H1 (cell line): Measurements from ENCODE around the gene GPRC5D. TPM values are rescaled to one million over a fixed set of nuclear protein-coding genes. Genes with fewer than 3 reads are reported as not detected.

ENCODE experiments used
- CTCF ChIA-PET: fragments of 300-600 bp; sonication (Branson Sonifier 250); formaldehyde crosslinking; loops from one replicate; lab custom pipeline; 2021; ENCODE audit not compliant: partially characterized antibody; lab: Charles Lee
- POLR2A ChIA-PET: fragments of 300-600 bp; sonication (Branson Sonifier 250); formaldehyde crosslinking; loops from one replicate; lab custom pipeline; 2021; ENCODE audit warnings: inconsistent platforms; ENCODE audit not compliant: partially characterized antibody; lab: Charles Lee
- DNase-seq, 2 experiments: peaks; one replicate each; pipeline versions ENCODE4 v3.0.0 to v3.0.0-alpha.2; 2010 to 2022; ENCODE audit warnings: low spot score in 2 of 2, low read depth in 1 of 2, mixed read lengths in 1 of 2
- FAIRE-seq: peaks from 2 replicates; lab custom pipeline; 2011; peaks lifted over from hg19 to GRCh38; lab: Jason Lieb, UNC
- H2AFZ ChIP-seq: 2 replicates; pipeline ENCODE4 v1.8.1; 2012; ENCODE audit warnings: low read length, inconsistent platforms
- H2AK5ac ChIP-seq: 2 replicates; pipeline ENCODE4 v1.6.1; 2013; ENCODE audit warnings: low read depth, low read length
- H2BK120ac ChIP-seq: replicated peaks from 2 replicates; pipeline ENCODE3; 2013; ENCODE audit warnings: low read depth, low read length, inconsistent platforms
- H2BK12ac ChIP-seq: 2 replicates; pipeline ENCODE4 v1.6.1; 2013; ENCODE audit warnings: low read depth, low read length
- H2BK15ac ChIP-seq: 2 replicates; pipeline ENCODE4 v1.6.1; 2013; ENCODE audit warnings: low read length
- H2BK20ac ChIP-seq: 2 replicates; pipeline ENCODE4 v1.6.1; 2013; ENCODE audit warnings: low read length
- H2BK5ac ChIP-seq: 2 replicates; pipeline ENCODE4 v1.6.1; 2013; ENCODE audit warnings: low read depth, low read length
- H3K14ac ChIP-seq: 2 replicates; pipeline ENCODE4 v1.6.1; 2013; ENCODE audit warnings: inconsistent platforms; ENCODE audit not compliant: insufficient read length
- H3K18ac ChIP-seq: 2 replicates; pipeline ENCODE4 v1.6.1; 2013; ENCODE audit warnings: low read length; ENCODE audit errors: extremely low read depth
- H3K23ac ChIP-seq: 2 replicates; pipeline ENCODE4 v1.6.1; 2013; ENCODE audit warnings: inconsistent platforms; ENCODE audit not compliant: insufficient read length
- H3K23me2 ChIP-seq: 2 replicates; pipeline ENCODE4 v1.6.1; 2013; ENCODE audit warnings: low read depth, low read length
- H3K27ac ChIP-seq: 2 replicates; pipeline ENCODE4 v1.6.1; 2011; ENCODE audit warnings: low read depth, low read length, inconsistent platforms
- H3K27me3 ChIP-seq, 4 experiments: replicated peaks in 1 of 4; 1 replicate in 1 of 4; 2 replicates in 3 of 4; pipeline versions ENCODE4 v1.6.1 to v1.8.1; 2011 to 2013; ENCODE audit warnings: low read length in 3 of 4, mild to moderate bottlenecking in 3 of 4, inconsistent platforms in 2 of 4, mixed read lengths in 2 of 4, moderate library complexity in 1 of 4; ENCODE audit not compliant: control insufficient read depth in 3 of 4, insufficient read depth in 3 of 4; ENCODE audit errors: extremely low read depth in 1 of 4
- H3K36me3 ChIP-seq, 4 experiments: 2 replicates each; pipeline versions ENCODE4 v1.6.1 to v1.8.1; 2011 to 2013; ENCODE audit warnings: mild to moderate bottlenecking in 4 of 4, low read length in 3 of 4, moderate library complexity in 2 of 4, control low read depth in 1 of 4, inconsistent platforms in 1 of 4; ENCODE audit not compliant: insufficient read depth in 4 of 4, control insufficient read depth in 2 of 4
- H3K4ac ChIP-seq: replicated peaks from 2 replicates; pipeline ENCODE3; 2013; ENCODE audit warnings: low read length, low read depth, mixed read lengths, inconsistent platforms; ENCODE audit not compliant: insufficient read length
- H3K4me1 ChIP-seq, 4 experiments: replicated peaks in 1 of 4; 1 replicate in 1 of 4; 2 replicates in 3 of 4; pipeline versions ENCODE4 v1.6.1 to v1.8.1; 2011 to 2013; ENCODE audit warnings: low read length in 3 of 4, inconsistent platforms in 2 of 4, mixed read lengths in 1 of 4; ENCODE audit not compliant: insufficient read depth in 4 of 4, control insufficient read depth in 3 of 4
- H3K4me2 ChIP-seq, 2 experiments: 2 replicates each; pipeline versions ENCODE4 v1.6.1 to v1.8.1; 2011 to 2013; ENCODE audit warnings: low read depth in 2 of 2, low read length in 2 of 2, control low read depth in 1 of 2, inconsistent platforms in 1 of 2, mild to moderate bottlenecking in 1 of 2; ENCODE audit not compliant: insufficient read depth in 1 of 2
- H3K4me3 ChIP-seq, 4 experiments: fragments of 200-600, 300-600 bp in 1 of 4; sonication (generic), shearing (Covaris generic), sonication (Bioruptor Twin) in 1 of 4; 2 replicates each; pipeline versions ENCODE4 v1.5.1 to v1.8.1; 2011 to 2016; ENCODE audit warnings: low read length in 4 of 4, low read depth in 3 of 4, control low read depth in 2 of 4, inconsistent platforms in 2 of 4, mild to moderate bottlenecking in 2 of 4, mixed read lengths in 1 of 4, moderate library complexity in 1 of 4; ENCODE audit not compliant: insufficient read depth in 2 of 4; ENCODE audit errors: extremely low read depth in 1 of 4
- H3K56ac ChIP-seq: replicated peaks from 2 replicates; pipeline ENCODE3; 2013; ENCODE audit warnings: low read depth, mild to moderate bottlenecking, mixed read lengths, low read length, inconsistent platforms; ENCODE audit not compliant: insufficient read length
- H3K79me1 ChIP-seq: 2 replicates; pipeline ENCODE4 v1.6.1; 2013; ENCODE audit warnings: low read depth, low read length, control low read depth
- H3K79me2 ChIP-seq, 2 experiments: 2 replicates each; pipeline versions ENCODE4 v1.6.1 to v1.8.1; 2012 to 2013; ENCODE audit warnings: low read length in 2 of 2, mild to moderate bottlenecking in 2 of 2, inconsistent platforms in 1 of 2; ENCODE audit not compliant: insufficient read depth in 2 of 2, control insufficient read depth in 1 of 2
- H3K9ac ChIP-seq, 4 experiments: replicated peaks in 1 of 4; 1 replicate in 1 of 4; 2 replicates in 3 of 4; pipeline versions ENCODE4 v1.6.1 to v1.8.1; 2011 to 2013; ENCODE audit warnings: low read depth in 3 of 4, low read length in 3 of 4, control low read depth in 2 of 4, mild to moderate bottlenecking in 2 of 4, moderate library complexity in 2 of 4, inconsistent platforms in 1 of 4; ENCODE audit errors: extremely low read depth in 1 of 4
- H3K9me3 ChIP-seq, 2 experiments: 2 replicates each; pipeline versions ENCODE4 v1.6.1 to v1.8.1; 2012 to 2013; ENCODE audit warnings: mild to moderate bottlenecking in 2 of 2, moderate library complexity in 2 of 2, control low read depth in 1 of 2, inconsistent platforms in 1 of 2, low read depth in 1 of 2, low read length in 1 of 2, mixed read lengths in 1 of 2; ENCODE audit not compliant: insufficient read depth in 2 of 2
- H4K20me1 ChIP-seq, 2 experiments: replicated peaks in 1 of 2; 2 replicates each; pipeline versions ENCODE3 to v1.8.1; 2011 to 2013; ENCODE audit warnings: inconsistent platforms in 2 of 2, low read length in 2 of 2, mild to moderate bottlenecking in 1 of 2; ENCODE audit not compliant: insufficient read depth in 2 of 2, control insufficient read depth in 1 of 2
- H4K5ac ChIP-seq: 2 replicates; pipeline ENCODE4 v1.6.1; 2013; ENCODE audit warnings: low read length, low read depth, mixed read lengths, inconsistent platforms; ENCODE audit not compliant: insufficient read length
- H4K8ac ChIP-seq: 2 replicates; pipeline ENCODE4 v1.8.0; 2013; ENCODE audit warnings: mild to moderate bottlenecking, moderate library complexity, low read length, inconsistent platforms; ENCODE audit not compliant: insufficient read depth; ENCODE audit errors: extremely low read depth
- H4K91ac ChIP-seq: replicated peaks from 2 replicates; pipeline ENCODE3; 2013; ENCODE audit warnings: low read length, mixed read lengths, inconsistent platforms; ENCODE audit not compliant: insufficient read length
- BCL11A ChIP-seq, 2 experiments: IDR thresholded peaks; one replicate each; pipeline ENCODE4 v1.6.1; 2011; ENCODE audit warnings: low read depth in 2 of 2, low read length in 2 of 2, mild to moderate bottlenecking in 2 of 2
- CHD1 ChIP-seq: IDR thresholded peaks from 2 replicates; pipeline ENCODE4 v1.6.1; 2012; ENCODE audit warnings: low read depth, low read length, improper control_type of control experiment
- CREB1 ChIP-seq: IDR thresholded peaks from 2 replicates; pipeline ENCODE4 v1.6.1; 2012; ENCODE audit warnings: inconsistent platforms
- GABPA ChIP-seq: IDR thresholded peaks from 2 replicates; pipeline ENCODE4 v1.6.1; 2011; ENCODE audit warnings: mild to moderate bottlenecking, low read length, moderate library complexity, borderline replicate concordance; ENCODE audit not compliant: insufficient read depth
- HDAC2 ChIP-seq, 2 experiments: fragments of 300-600 bp in 1 of 2; sonication (generic) in 1 of 2; IDR thresholded peaks; 2 replicates each; pipeline ENCODE4 v1.6.1; 2011 to 2012; ENCODE audit warnings: low read depth in 2 of 2, low read length in 2 of 2, mild to moderate bottlenecking in 2 of 2, moderate library complexity in 2 of 2, borderline replicate concordance in 1 of 2, inconsistent platforms in 1 of 2
- HDAC6 ChIP-seq: IDR thresholded peaks from one replicate; pipeline ENCODE4 v1.7.1; 2012; ENCODE audit warnings: low read depth, mild to moderate bottlenecking, inconsistent platforms, low read length, moderate library complexity
- JUND ChIP-seq: IDR thresholded peaks from 2 replicates; pipeline ENCODE4 v1.6.1; 2011; ENCODE audit warnings: mild to moderate bottlenecking, improper control_type of control experiment, low read length
- KDM4A ChIP-seq: IDR thresholded peaks from one replicate; pipeline ENCODE4 v1.7.1; 2012; ENCODE audit warnings: low read depth, mild to moderate bottlenecking, moderate library complexity, low read length, inconsistent platforms; ENCODE audit not compliant: severe bottlenecking
- KDM5A ChIP-seq: fragments of 200-600 bp; IDR thresholded peaks from 2 replicates; pipeline ENCODE4 v1.7.1; 2012; ENCODE audit warnings: mild to moderate bottlenecking, low read length, inconsistent platforms, mixed read lengths
- PHF8 ChIP-seq: fragments of 200-600 bp; sonication (generic); conservative IDR thresholded peaks from 2 replicates; pipeline ENCODE4 v1.7.1; 2012; ENCODE audit warnings: low read depth, mild to moderate bottlenecking, inconsistent platforms, low read length, moderate library complexity
- POLR2AphosphoS5 ChIP-seq: IDR thresholded peaks from 2 replicates; pipeline ENCODE4 v1.6.1; 2011; ENCODE audit warnings: low read depth, low read length
- SAP30 ChIP-seq: fragments of 300-600 bp; sonication (generic); IDR thresholded peaks from 2 replicates; pipeline ENCODE4 v1.7.1; 2012; ENCODE audit warnings: low read length, moderate library complexity, mild to moderate bottlenecking, inconsistent platforms; ENCODE audit not compliant: insufficient read depth, insufficient replicate concordance
- SIX5 ChIP-seq: IDR thresholded peaks from 2 replicates; pipeline ENCODE4 v1.6.1; 2011; ENCODE audit warnings: mild to moderate bottlenecking, low read depth, low read length
- ZNF274 ChIP-seq: IDR thresholded peaks from 2 replicates; pipeline ENCODE4 v1.7.0; 2012; ENCODE audit warnings: low read length, borderline replicate concordance; ENCODE audit errors: extremely low read depth
- WGBS, 2 experiments: shearing (Covaris generic) in 1 of 2; methylation state at CpG; one replicate each; pipeline versions ENCODE4 v1.1.6 to v1.1.7; 2013 to 2015; ENCODE audit warnings: low lambda C conversion rate in 2 of 2, mixed read lengths in 2 of 2, inconsistent platforms in 1 of 2, low coverage in 1 of 2, missing lambda C conversion rate in 1 of 2; ENCODE audit not compliant: insufficient replicate concordance in 2 of 2, insufficient coverage in 1 of 2, insufficient read length in 1 of 2; ENCODE audit errors: extremely low coverage in 1 of 2, missing lambda C conversion rate in 1 of 2; 5-methylcytosine and 5-hydroxymethylcytosine counted together
- polyA plus RNA-seq, 7 experiments: library from polyadenylated mRNA; depleted of rRNA in 3 of 7; stranded (reverse) in 5 of 7; unstranded in 2 of 7; fragments of >200 nt in 5 of 7; fragments of 200-250 nt in 2 of 7; gene quantifications; 1 replicate in 5 of 7; 2 replicates in 1 of 7; 4 replicates in 1 of 7; pipeline versions ENCODE4 v1.2.1 to v1.2.3, GENCODE V29; 2011 to 2013; ENCODE audit warnings: missing spikeins in 2 of 7, mixed read lengths in 2 of 7
- total RNA-seq: library from RNA; stranded (reverse); fragmentation: NEBNext Ultra II Directional; extraction: Animal tissue kit (Norgen Biotek cat#: 25700); gene quantifications from 2 replicates; pipeline ENCODE4 v1.2.1, GENCODE V29; 2021

Gene GPRC5D
- total and polyA plus RNA-seq, 2 of the 8 experiments (the other 6 are each of a cell fraction or from before 2014, with no cell fraction given): 0.45 TPM; not detected in 1

DNA sequence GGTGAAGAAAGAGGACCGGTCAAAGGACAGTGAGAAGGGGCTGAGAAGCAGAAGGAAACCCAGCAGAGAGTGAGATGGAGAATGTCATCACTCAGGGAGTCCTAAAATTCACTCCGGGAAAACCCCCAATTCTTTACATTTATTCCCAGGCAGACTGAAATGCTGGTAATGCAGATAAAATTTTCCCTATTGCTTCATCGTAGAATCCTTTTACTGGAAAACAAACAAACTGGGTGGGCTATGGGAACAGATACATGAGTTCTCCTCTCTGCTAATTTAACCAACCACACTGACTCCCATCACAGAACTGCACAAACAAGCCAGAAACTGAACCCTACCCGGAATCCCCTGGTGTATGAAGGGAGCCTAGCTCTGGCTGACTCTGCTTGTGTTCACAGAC is 27.2 kb upstream of the GPRC5D start:
- peaks cover 0 to 7% (median 0%) of the 10 kb centered on the region in 4 experiments; a peak in 1 of 7 replicates for H3K4me1 ChIP-seq
- no peak overlapping the region for H4K5ac ChIP-seq
- no peak overlapping the region for H3K27ac ChIP-seq
- no peak overlapping the region for H3K56ac ChIP-seq
- 90% methylated on average over 4 of the region's 4 CpGs; no CpG with 5 or more reads in 1 of the 2 experiments for WGBS, 2 experiments
- H3K4ac ChIP-seq: no peak overlapping the region
- no peaks in the 10 kb centered on the region for H4K20me1 ChIP-seq
- no peak overlapping the region for H3K4me2 ChIP-seq
- H3K23me2 ChIP-seq: no peaks in the 10 kb centered on the region
- H2BK20ac ChIP-seq: no peak overlapping the region
- H4K8ac ChIP-seq: no peak overlapping the region; the same call in 1 of the 2 replicates
- no peaks in the 10 kb centered on the region for H3K27me3 ChIP-seq
- POLR2A ChIA-PET: interaction anchor here (0.6 to 1.1 kb wide), 3 partner anchors 109 to 227 kb away, joined by 3 to 4 read pairs (median 3); no protein-coding TSS in a partner anchor
- peaks cover 2% of the 10 kb centered on the region; the same call in 1 of the 2 replicates for H3K79me1 ChIP-seq
- H3K18ac ChIP-seq: no peak overlapping the region
- no peak overlapping the region for H3K14ac ChIP-seq
- no peak overlapping the region for H2AK5ac ChIP-seq
- no peak overlapping the region for H2BK15ac ChIP-seq
- H2BK12ac ChIP-seq: no peak overlapping the region; the same call in 1 of the 2 replicates
- H3K23ac ChIP-seq: no peak overlapping the region
- FAIRE-seq (no peak), DNase-seq (no peak)
- no peak overlapping the region for H2BK5ac ChIP-seq
- H2AFZ ChIP-seq: no peak overlapping the region
- no peak overlapping the region for H4K91ac ChIP-seq
- no peaks in the 10 kb centered on the region; a peak in 1 of 4 replicates for H3K79me2 ChIP-seq
- H3K36me3 ChIP-seq: peaks cover 6 to 34% (median 20%) of the 10 kb centered on the region in 4 experiments
- H3K4me3 ChIP-seq: no peak overlapping the region
- H2BK120ac ChIP-seq: no peak overlapping the region
- peaks cover 0 to 2% of the 10 kb centered on the region in 2 experiments; a peak in 1 of 4 replicates for H3K9me3 ChIP-seq
- no peak overlapping the region for H3K9ac ChIP-seq
- CTCF ChIA-PET: interaction anchor here (0.5 to 9.5 kb wide), 9 partner anchors 10 to 232 kb away, joined by 3 to 118 read pairs (median 4); no protein-coding TSS in a partner anchor
- TF ChIP-seq POLR2AphosphoS5 (no peak), KDM4A (no peak), BCL11A (IDR thresholded peaks at IDR 0.05; ENCODE audit: low read depth in 2 of 2, low read length in 2 of 2) (no peak), CREB1 (no peak), ZNF274 (no peak), HDAC6 (no peak), GABPA (no peak), JUND (no peak), CHD1 (no peak), SIX5 (no peak), HDAC2 (IDR thresholded peaks at IDR 0.05; ENCODE audit: borderline replicate concordance in 1 of 2, low read depth in 2 of 2, low read length in 2 of 2) (no peak), PHF8 (no peak), KDM5A (no peak), SAP30 (no peak)
